HEK293 (cell line): ENCODE measurements around the gene DROSHA.

Source experiments
- CTCF ChIA-PET: fragments of 350-600 bp; formaldehyde crosslinking; extraction: SDS; loops from one replicate; lab custom pipeline; 2021; ENCODE audit warnings: antibody characterized with exemption; lab: Yijun Ruan, JAX
- POLR2A ChIA-PET: fragments of 300-600 bp; formaldehyde crosslinking; extraction: SDS; loops from one replicate; lab custom pipeline; 2020; ENCODE audit warnings: antibody characterized with exemption, inconsistent platforms; lab: Yijun Ruan, JAX
- H3K27ac ChIP-seq: fragments of 200-500 bp; sonication (Bioruptor generic); 2 replicates; pipeline ENCODE4 v1.5.1; 2014; ENCODE audit warnings: low read depth, low read length, control low read depth, inconsistent platforms; ENCODE audit errors: extremely low read depth
- H3K36me3 ChIP-seq, 2 experiments: fragments of 200-500 bp in 1 of 2; sonication (Bioruptor generic) in 1 of 2; 1 replicate in 1 of 2; 2 replicates in 1 of 2; pipeline ENCODE4 v1.5.1; 2014 to 2017; ENCODE audit warnings: inconsistent platforms in 2 of 2, low read length in 2 of 2; ENCODE audit not compliant: control insufficient read depth in 2 of 2, insufficient read depth in 1 of 2
- H3K4me1 ChIP-seq: fragments of 200-500 bp; sonication (Bioruptor generic); 2 replicates; pipeline ENCODE4 v1.5.1; 2014; ENCODE audit warnings: mild to moderate bottlenecking, low read length, inconsistent platforms; ENCODE audit not compliant: control insufficient read depth, insufficient read depth
- H3K4me3 ChIP-seq: 2 replicates; pipeline ENCODE4 v1.5.1; 2011; ENCODE audit warnings: low read depth, mild to moderate bottlenecking, control low read depth, low read length, moderate library complexity
- H3K9me3 ChIP-seq: fragments of 200-500 bp; sonication (Bioruptor generic); 2 replicates; pipeline ENCODE4 v1.5.1; 2014; ENCODE audit warnings: low read depth, low read length, inconsistent platforms; ENCODE audit not compliant: control insufficient read depth, insufficient read depth
- OVOL3 ChIP-seq: fragments of 450-650 bp; formaldehyde crosslinking; IDR thresholded peaks from 2 replicates; pipeline ENCODE4 v1.5.1; 2016; ENCODE audit warnings: missing biosample characterization, missing genetic modification characterization
- PATZ1 ChIP-seq: fragments of 450-650 bp; formaldehyde crosslinking; IDR thresholded peaks from 2 replicates; pipeline ENCODE4 v1.5.1; 2016; ENCODE audit warnings: missing biosample characterization, missing genetic modification characterization
- ZBTB17 ChIP-seq: fragments of 450-650 bp; formaldehyde crosslinking; IDR thresholded peaks from 2 replicates; pipeline ENCODE4 v1.5.1; 2016; ENCODE audit warnings: missing biosample characterization, missing genetic modification characterization
- ZBTB49 ChIP-seq: fragments of 450-650 bp; formaldehyde crosslinking; IDR thresholded peaks from 2 replicates; pipeline ENCODE4 v1.5.1; 2016; ENCODE audit warnings: missing biosample characterization, missing genetic modification characterization, low read depth
- ZBTB8A ChIP-seq: fragments of 450-650 bp; formaldehyde crosslinking; IDR thresholded peaks from 2 replicates; pipeline ENCODE4 v1.5.1; 2016; ENCODE audit warnings: missing biosample characterization, missing genetic modification characterization
- ZNF140 ChIP-seq: fragments of 450-650 bp; formaldehyde crosslinking; IDR thresholded peaks from 2 replicates; pipeline ENCODE4 v1.5.1; 2016; ENCODE audit warnings: missing biosample characterization, missing genetic modification characterization
- ZNF16 ChIP-seq: fragments of 450-650 bp; formaldehyde crosslinking; IDR thresholded peaks from 2 replicates; pipeline ENCODE4 v1.5.1; 2016; ENCODE audit warnings: low read depth, missing biosample characterization, missing genetic modification characterization
- ZNF24 ChIP-seq: fragments of 450-650 bp; formaldehyde crosslinking; IDR thresholded peaks from 2 replicates; pipeline ENCODE4 v1.5.1; 2016; ENCODE audit warnings: missing biosample characterization, missing genetic modification characterization
- ZNF404 ChIP-seq: fragments of 450-650 bp; formaldehyde crosslinking; IDR thresholded peaks from 2 replicates; pipeline ENCODE4 v1.5.1; 2017; ENCODE audit warnings: missing biosample characterization, missing genetic modification characterization
- ZNF416 ChIP-seq: fragments of 450-650 bp; formaldehyde crosslinking; IDR thresholded peaks from 2 replicates; pipeline ENCODE4 v1.5.1; 2016; ENCODE audit warnings: missing biosample characterization, missing genetic modification characterization
- ZNF529 ChIP-seq: fragments of 450-650 bp; formaldehyde crosslinking; IDR thresholded peaks from 2 replicates; pipeline ENCODE4 v1.5.1; 2017; ENCODE audit warnings: missing genetic modification characterization, missing biosample characterization; ENCODE audit not compliant: insufficient replicate concordance
- ZNF555 ChIP-seq: fragments of 450-650 bp; formaldehyde crosslinking; conservative IDR thresholded peaks from 2 replicates; pipeline ENCODE4 v1.5.1; 2017; ENCODE audit warnings: missing biosample characterization, mild to moderate bottlenecking, missing genetic modification characterization, inconsistent platforms
- ZNF600 ChIP-seq: fragments of 450-650 bp; formaldehyde crosslinking; IDR thresholded peaks from 2 replicates; pipeline ENCODE4 v1.5.1; 2016; ENCODE audit warnings: missing biosample characterization, missing genetic modification characterization
- ZNF76 ChIP-seq: fragments of 450-650 bp; formaldehyde crosslinking; IDR thresholded peaks from 2 replicates; pipeline ENCODE4; 2016; ENCODE audit warnings: low read depth, missing biosample characterization, missing genetic modification characterization, borderline replicate concordance
- ZXDB ChIP-seq: fragments of 450-650 bp; formaldehyde crosslinking; IDR thresholded peaks from 2 replicates; pipeline ENCODE4 v1.5.1; 2016; ENCODE audit warnings: missing biosample characterization, missing genetic modification characterization
- TF ChIP-seq, protein P1 (sequence below): fragments of 450-650 bp; formaldehyde crosslinking; IDR thresholded peaks from 2 replicates; pipeline ENCODE4 v1.5.1; 2016; ENCODE audit warnings: missing biosample characterization, missing genetic modification characterization
- TF ChIP-seq, protein P2 (sequence below): fragments of 450-650 bp; formaldehyde crosslinking; IDR thresholded peaks from 2 replicates; pipeline ENCODE4 v1.5.1; 2016; ENCODE audit warnings: missing biosample characterization, missing genetic modification characterization, low read depth
- TF ChIP-seq, protein P3 (sequence below): fragments of 450-650 bp; formaldehyde crosslinking; IDR thresholded peaks from 2 replicates; pipeline ENCODE4 v1.5.1; 2017; ENCODE audit warnings: missing biosample characterization, missing genetic modification characterization
- TF ChIP-seq, protein P4 (sequence below): fragments of 450-650 bp; formaldehyde crosslinking; IDR thresholded peaks from 2 replicates; pipeline ENCODE4 v1.5.1; 2016; ENCODE audit warnings: missing biosample characterization, missing genetic modification characterization, borderline replicate concordance

DROSHA gene

DNA sequence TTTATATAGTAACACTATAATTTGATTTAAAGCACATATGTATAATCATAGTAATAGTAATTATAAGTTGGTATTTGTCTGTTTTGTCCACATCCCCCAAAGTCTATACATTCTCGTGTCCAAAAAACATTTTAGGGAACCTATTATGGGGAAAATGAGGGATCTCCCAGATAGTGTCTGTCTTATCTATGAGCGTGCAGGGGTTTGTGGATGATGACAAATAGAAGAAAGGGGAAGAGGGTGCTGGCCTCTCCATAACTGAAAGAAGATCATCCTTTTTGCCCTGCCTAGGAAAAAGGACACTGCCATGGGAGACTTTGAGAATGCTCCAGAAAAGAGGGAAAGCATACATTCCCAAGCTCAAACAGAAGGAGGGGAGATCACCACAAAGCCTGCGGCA lies 45.5 kb upstream of the DROSHA start (continued):
- TF ChIP-seq, protein P1, sequence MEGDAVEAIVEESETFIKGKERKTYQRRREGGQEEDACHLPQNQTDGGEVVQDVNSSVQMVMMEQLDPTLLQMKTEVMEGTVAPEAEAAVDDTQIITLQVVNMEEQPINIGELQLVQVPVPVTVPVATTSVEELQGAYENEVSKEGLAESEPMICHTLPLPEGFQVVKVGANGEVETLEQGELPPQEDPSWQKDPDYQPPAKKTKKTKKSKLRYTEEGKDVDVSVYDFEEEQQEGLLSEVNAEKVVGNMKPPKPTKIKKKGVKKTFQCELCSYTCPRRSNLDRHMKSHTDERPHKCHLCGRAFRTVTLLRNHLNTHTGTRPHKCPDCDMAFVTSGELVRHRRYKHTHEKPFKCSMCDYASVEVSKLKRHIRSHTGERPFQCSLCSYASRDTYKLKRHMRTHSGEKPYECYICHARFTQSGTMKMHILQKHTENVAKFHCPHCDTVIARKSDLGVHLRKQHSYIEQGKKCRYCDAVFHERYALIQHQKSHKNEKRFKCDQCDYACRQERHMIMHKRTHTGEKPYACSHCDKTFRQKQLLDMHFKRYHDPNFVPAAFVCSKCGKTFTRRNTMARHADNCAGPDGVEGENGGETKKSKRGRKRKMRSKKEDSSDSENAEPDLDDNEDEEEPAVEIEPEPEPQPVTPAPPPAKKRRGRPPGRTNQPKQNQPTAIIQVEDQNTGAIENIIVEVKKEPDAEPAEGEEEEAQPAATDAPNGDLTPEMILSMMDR (tag by site-specific recombination), result no peak
- no peak for TF ChIP-seq ZNF76 (tag by site-specific recombination)
- no peak for TF ChIP-seq ZNF416 (tag by site-specific recombination)
- no peak for TF ChIP-seq OVOL3
- TF ChIP-seq ZNF600 (tag by site-specific recombination), result no peak
- TF ChIP-seq ZNF555 (tag by site-specific recombination), result no peak
- TF ChIP-seq ZNF16, result no peak
- no peak for TF ChIP-seq ZBTB17 (tag by site-specific recombination)
- TF ChIP-seq, all 188 proteins: peak for 0

- Histone ChIP-seq H3K36me3 (no peaks in the 10 kb centered on the region), H3K9me3 (no peaks in the 10 kb centered on the region), H3K27ac (no peak overlapping the region), H3K4me3 (no peak overlapping the region), H3K4me1 (no peaks in the 10 kb centered on the region)
- ChIA-PET CTCF (interaction anchor here (0.6 to 1.8 kb wide), 5 partner anchors 7 to 1241 kb away, joined by 3 to 5 read pairs (median 3); no protein-coding TSS in a partner anchor), POLR2A (no interaction called here)
- TF ChIP-seq ZXDB (no peak), ZBTB49 (tag by site-specific recombination) (no peak)
Measured at GRCh38 chr5:31574772-31575171, 42.9 kb upstream of the DROSHA start.

GRCh38 chr5:31573494-31574142 lies 41.7 kb upstream of the DROSHA start:
- ChIA-PET CTCF (interaction anchor here (0.6 to 1.8 kb wide), 7 partner anchors 9 to 916 kb away, joined by 3 to 6 read pairs (median 3); no protein-coding TSS in a partner anchor), POLR2A (no interaction called here)
- Histone ChIP-seq H3K9me3 (no peaks in the 10 kb centered on the region), H3K36me3 (no peaks in the 10 kb centered on the region), H3K27ac (no peak overlapping the region), H3K4me3 (no peak overlapping the region), H3K4me1 (no peaks in the 10 kb centered on the region)
- TF ChIP-seq ZNF529 (tag by site-specific recombination), result no peak
- no peak for TF ChIP-seq PATZ1 (tag by site-specific recombination)
- TF ChIP-seq, protein P2, sequence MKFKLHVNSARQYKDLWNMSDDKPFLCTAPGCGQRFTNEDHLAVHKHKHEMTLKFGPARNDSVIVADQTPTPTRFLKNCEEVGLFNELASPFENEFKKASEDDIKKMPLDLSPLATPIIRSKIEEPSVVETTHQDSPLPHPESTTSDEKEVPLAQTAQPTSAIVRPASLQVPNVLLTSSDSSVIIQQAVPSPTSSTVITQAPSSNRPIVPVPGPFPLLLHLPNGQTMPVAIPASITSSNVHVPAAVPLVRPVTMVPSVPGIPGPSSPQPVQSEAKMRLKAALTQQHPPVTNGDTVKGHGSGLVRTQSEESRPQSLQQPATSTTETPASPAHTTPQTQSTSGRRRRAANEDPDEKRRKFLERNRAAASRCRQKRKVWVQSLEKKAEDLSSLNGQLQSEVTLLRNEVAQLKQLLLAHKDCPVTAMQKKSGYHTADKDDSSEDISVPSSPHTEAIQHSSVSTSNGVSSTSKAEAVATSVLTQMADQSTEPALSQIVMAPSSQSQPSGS, result no peak
- no peak for TF ChIP-seq ZBTB8A (tag by site-specific recombination)
- no peak for TF ChIP-seq ZNF140 (tag by site-specific recombination)
- TF ChIP-seq, protein P3, sequence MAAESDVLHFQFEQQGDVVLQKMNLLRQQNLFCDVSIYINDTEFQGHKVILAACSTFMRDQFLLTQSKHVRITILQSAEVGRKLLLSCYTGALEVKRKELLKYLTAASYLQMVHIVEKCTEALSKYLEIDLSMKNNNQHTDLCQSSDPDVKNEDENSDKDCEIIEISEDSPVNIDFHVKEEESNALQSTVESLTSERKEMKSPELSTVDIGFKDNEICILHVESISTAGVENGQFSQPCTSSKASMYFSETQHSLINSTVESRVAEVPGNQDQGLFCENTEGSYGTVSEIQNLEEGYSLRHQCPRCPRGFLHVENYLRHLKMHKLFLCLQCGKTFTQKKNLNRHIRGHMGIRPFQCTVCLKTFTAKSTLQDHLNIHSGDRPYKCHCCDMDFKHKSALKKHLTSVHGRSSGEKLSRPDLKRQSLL, result no peak
- TF ChIP-seq ZNF404, result no peak
- no peak for TF ChIP-seq ZNF24 (tag by site-specific recombination)
- TF ChIP-seq, protein P4, sequence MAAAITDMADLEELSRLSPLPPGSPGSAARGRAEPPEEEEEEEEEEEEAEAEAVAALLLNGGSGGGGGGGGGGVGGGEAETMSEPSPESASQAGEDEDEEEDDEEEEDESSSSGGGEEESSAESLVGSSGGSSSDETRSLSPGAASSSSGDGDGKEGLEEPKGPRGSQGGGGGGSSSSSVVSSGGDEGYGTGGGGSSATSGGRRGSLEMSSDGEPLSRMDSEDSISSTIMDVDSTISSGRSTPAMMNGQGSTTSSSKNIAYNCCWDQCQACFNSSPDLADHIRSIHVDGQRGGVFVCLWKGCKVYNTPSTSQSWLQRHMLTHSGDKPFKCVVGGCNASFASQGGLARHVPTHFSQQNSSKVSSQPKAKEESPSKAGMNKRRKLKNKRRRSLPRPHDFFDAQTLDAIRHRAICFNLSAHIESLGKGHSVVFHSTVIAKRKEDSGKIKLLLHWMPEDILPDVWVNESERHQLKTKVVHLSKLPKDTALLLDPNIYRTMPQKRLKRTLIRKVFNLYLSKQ (tag by site-specific recombination), result no peak
- no peak for TF ChIP-seq ZBTB49 (tag by site-specific recombination)
